ENCODE results near the gene SMAD4. TPM values are rescaled to one million over a fixed set of nuclear protein-coding genes. Genes with fewer than 3 reads are reported as not detected.

The SMAD4 gene
- polyA plus RNA-seq, 2 of the 4 experiments (the other 2 are of a cell fraction) = 52.1 to 107 TPM

GRCh38 chr18:51029694-51030536 is at the start of gene SMAD4 (continued):
- TF ChIP-seq MAX (IDR thresholded peaks at IDR 0.05) (peak; percentile 60), ESRRA (IDR thresholded peaks at IDR 0.05; ENCODE audit: borderline replicate concordance, low read length) (no peak), ATOH8 (CRISPR knock-in tag; IDR thresholded peaks at IDR 0.05; ENCODE audit: low read depth) (no peak), SREBF2 (IDR thresholded peaks at IDR 0.05) (no peak), GATA3 (IDR thresholded peaks at IDR 0.05; ENCODE audit: borderline replicate concordance) (no peak), RNF2 (IDR thresholded peaks at IDR 0.05; ENCODE audit: borderline replicate concordance, low read depth) (no peak), BCL3 (IDR thresholded peaks at IDR 0.05) (peak; percentile 48; the same call in 1 of the 3 replicates), USF2 (IDR thresholded peaks at IDR 0.05) (no peak), ZNF302 (CRISPR knock-in tag; IDR thresholded peaks at IDR 0.05) (no peak)

GRCh38 chr18:50981381-50981780 is 48.6 kb upstream of the SMAD4 start:
- H3K4me1 ChIP-seq = peaks cover 2% of the 10 kb centered on the region; the same call in 1 of the 3 replicates
- TF ChIP-seq EP300 (IDR thresholded peaks at IDR 0.05) = no peak
- TF ChIP-seq ZC3H11A (IDR thresholded peaks at IDR 0.05) = no peak
- TF ChIP-seq GATA3 (IDR thresholded peaks at IDR 0.05; ENCODE audit: borderline replicate concordance) = no peak
- no peak for TF ChIP-seq CHD2 (IDR thresholded peaks at IDR 0.05; ENCODE audit: low read length, partially characterized antibody)
- TF ChIP-seq HOXB13 (CRISPR knock-in tag; IDR thresholded peaks at IDR 0.05; ENCODE audit: low read depth) = no peak
- no peak for TF ChIP-seq HMGXB4 (CRISPR knock-in tag; IDR thresholded peaks at IDR 0.05; ENCODE audit: borderline replicate concordance)
- TF ChIP-seq MYC (IDR thresholded peaks at IDR 0.05; ENCODE audit: borderline replicate concordance, low read length) = no peak
- no peak for TF ChIP-seq RNF2 (IDR thresholded peaks at IDR 0.05; ENCODE audit: borderline replicate concordance, low read depth)
- no peak for TF ChIP-seq EHMT2 (IDR thresholded peaks at IDR 0.05; ENCODE audit: low read depth)
- TF ChIP-seq JUN (IDR thresholded peaks at IDR 0.05) = no peak
- ChIA-PET CTCF (no interaction called here), POLR2A (no interaction called here)
- FAIRE-seq (no peak), ATAC-seq (no peak), DNase-seq (ENCODE audit: low read depth in 1 of 2, low spot score in 1 of 2) (no peak)
- WGBS (ENCODE audit: missing lambda C conversion rate) = 73% methylated on average over 1 of the region's 1 CpG
- peaks cover 6% of the 10 kb centered on the region; the same call in 1 of the 3 replicates for H3K9me3 ChIP-seq
- H3K4me3 ChIP-seq = no peak overlapping the region
- no peak overlapping the region for H3K4me2 ChIP-seq
- H3K27ac ChIP-seq = no peak overlapping the region
